Erythroblast (primary cell): Measurements from ENCODE around the gene HOXD9.

Experiments used
- DNase-seq, 2 experiments: peaks; one replicate each; lab custom pipeline; 2025; lab: John Stamatoyannopoulos, UW
- GATA1 ChIP-seq: IDR thresholded peaks from 2 replicates; pipeline ENCODE4 v1.6.1; 2011; ENCODE audit warnings: low read depth, mild to moderate bottlenecking, control low read depth, low read length, moderate library complexity
- POLR2A ChIP-seq: IDR thresholded peaks from 2 replicates; pipeline ENCODE4 v1.6.1; 2011; ENCODE audit warnings: mild to moderate bottlenecking, low read length

HOXD9 gene

GRCh38 chr2:176148751-176149421 is 26.4 kb downstream of the HOXD9 start:
- DNase-seq = no peak
- no peak for TF ChIP-seq POLR2A
- TF ChIP-seq GATA1 = no peak

DNA sequence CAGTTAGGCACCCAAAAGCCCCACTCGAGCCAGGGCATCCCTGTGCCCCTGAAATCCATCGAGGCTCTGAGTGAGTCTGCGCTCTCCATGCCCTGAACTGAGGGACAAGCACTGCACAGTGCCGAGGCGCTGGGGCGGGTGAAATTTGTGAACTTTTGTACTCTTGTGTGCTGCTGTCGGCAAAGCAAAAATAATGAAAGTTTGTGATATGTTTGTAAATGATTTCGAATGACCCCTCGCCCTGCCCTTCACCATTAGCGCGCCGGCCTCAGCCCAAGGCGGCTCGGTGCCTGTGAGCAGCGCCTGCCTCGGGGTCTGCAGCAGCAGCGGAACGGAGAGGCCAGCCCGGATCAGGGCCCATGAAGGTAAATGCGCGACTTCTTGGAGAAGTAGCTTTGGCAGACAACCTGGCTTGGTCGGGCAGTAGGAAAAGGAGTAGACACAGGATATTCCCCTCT is 27.0 kb downstream of the HOXD9 start:
- no peak for TF ChIP-seq GATA1
- no peak for TF ChIP-seq POLR2A
- no peak for DNase-seq

DNA sequence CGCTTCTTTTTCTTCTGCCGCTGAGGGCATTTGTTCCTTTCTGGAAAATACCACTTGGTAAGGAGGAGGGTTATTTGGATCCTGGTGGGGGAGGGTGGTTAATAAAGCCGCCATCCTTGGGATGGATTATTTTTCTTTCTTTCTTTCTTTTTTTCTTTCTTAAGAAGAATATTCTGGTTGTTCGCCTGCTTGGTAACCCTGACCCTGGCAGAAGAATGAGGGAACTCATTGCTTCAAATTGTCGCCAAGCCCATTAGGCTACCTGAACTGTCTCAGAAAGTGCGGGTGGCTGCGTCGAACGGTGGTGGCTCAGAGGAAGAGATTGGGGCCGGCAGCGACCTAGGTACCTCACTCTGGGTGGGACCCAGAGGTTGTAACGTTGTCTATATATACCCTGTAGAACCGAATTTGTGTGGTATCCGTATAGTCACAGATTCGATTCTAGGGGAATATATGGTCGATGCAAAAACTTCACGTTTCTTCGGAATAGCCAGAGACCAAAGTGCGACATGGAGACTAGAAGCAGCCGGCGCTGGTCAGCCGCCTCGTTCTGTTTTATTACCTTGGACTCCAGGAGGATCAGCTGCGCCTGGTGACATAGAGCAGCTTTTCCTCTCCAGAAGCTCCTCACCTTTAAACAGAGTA is 27.5 kb downstream of the HOXD9 start:
- no peak for DNase-seq

DNA sequence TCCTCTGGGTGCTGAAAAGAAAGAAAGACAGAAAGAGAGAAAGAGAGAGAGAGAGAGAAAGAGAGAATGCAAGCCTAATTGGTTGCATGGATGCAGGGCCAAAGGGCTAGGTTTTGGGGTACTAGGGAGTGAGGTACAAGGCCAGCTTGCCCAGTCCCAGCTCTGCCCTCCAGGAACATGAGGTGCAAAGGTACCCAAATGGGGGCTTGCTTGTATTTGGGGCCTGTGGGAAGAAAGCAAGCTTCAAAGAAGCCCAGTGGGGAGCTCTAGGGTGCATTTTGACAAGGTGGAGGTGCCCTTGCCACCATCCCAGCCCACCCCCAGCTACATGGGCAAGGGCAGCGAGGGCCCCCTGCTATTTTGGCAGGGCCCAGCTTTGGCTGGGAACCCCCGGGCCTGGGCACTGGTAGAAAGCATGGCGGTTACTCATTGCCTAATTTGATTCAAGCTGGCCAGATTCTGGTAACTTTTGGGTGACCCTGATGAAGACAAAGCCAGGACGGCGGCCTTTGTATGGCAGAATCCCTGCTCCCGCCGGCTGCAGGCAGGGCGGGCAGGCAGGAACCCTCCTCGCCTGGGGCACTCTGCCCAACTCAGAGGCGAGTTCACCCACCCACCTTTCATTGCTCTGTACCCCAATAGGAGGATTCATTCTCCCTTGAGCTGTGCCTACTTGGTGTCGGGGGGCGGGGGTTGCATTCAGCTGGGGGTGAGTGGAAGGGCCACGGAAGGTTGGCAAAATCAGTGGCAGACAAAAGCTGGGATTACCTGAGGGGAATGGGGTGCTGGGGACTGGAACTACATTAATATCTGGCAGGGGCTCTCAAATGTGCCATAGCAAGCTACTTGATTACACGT is 28.3 kb downstream of the HOXD9 start:
- no peak for TF ChIP-seq POLR2A
- TF ChIP-seq GATA1 = no peak
- no peak for DNase-seq

More for the DNA sequence above, 27.5 kb downstream of the HOXD9 start:
- TF ChIP-seq GATA1 (no peak), POLR2A (no peak)

DNA sequence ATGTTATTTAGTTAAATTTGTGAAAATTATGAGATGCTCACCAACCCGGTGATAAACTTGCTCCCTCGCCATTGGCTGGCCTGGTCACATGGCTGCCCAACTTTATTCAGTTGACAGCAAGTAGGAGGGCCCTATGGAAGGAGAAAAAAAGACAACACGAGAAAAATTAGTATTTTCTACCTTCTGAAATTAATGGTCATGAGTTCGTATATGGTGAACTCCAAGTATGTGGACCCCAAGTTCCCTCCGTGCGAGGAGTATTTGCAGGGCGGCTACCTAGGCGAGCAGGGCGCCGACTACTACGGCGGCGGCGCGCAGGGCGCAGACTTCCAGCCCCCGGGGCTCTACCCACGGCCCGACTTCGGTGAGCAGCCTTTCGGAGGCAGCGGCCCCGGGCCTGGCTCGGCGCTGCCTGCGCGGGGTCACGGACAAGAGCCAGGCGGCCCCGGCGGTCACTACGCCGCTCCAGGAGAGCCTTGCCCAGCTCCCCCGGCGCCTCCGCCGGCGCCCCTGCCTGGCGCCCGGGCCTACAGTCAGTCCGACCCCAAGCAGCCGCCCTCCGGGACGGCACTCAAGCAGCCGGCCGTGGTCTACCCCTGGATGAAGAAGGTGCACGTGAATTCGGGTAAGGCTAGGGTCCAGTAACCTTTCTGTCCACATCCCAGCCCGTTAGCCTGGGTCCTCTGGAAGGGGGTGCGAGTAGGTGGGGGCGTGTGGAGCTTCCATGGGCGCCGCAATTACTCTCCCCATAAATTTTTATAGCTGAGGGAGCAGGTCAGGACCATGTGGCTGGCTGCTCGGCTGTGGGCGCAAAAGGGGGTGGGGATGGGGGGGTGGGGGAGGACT is 29.1 kb downstream of the HOXD9 start, which contains the start of gene HOXD4:
TSS of gene HOXD4 (plus strand) at position 109 of the 846 bp plus-strand sequence. CDS start at position 193, 84 bp downstream.
- no peak for DNase-seq
- TF ChIP-seq GATA1 (no peak), POLR2A (no peak)

DNA sequence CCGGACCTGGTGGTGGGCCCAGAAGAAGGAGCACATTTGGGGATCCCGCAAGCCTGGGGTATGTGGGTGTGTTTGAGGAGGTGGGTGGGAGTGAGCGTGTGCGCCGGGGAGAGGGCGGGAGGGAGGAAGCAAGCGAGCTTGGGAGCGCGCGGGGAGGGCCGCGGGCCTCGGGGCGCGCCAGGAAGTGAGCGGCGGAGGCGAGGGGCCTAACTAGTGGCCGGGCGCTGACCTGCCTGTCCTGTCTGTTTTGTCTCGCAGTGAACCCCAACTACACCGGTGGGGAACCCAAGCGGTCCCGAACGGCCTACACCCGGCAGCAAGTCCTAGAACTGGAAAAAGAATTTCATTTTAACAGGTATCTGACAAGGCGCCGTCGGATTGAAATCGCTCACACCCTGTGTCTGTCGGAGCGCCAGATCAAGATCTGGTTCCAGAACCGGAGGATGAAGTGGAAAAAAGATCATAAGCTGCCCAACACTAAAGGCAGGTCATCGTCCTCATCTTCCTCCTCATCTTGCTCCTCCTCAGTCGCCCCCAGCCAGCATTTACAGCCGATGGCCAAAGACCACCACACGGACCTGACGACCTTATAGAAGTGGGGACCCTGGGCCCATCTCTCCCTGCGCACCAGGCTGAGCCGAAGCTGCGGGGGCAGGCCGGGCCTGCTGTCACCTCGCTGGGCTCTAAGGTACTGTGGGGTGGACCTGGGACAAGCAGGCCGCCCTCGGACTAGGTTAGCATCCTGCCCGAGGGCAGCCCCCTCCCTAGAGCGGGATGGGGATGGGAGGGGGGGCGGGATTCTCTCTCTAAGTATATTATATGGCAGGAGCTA is 30.0 kb downstream of the HOXD9 start:
- DNase-seq = no peak
- no peak for TF ChIP-seq GATA1
- no peak for TF ChIP-seq POLR2A

DNA sequence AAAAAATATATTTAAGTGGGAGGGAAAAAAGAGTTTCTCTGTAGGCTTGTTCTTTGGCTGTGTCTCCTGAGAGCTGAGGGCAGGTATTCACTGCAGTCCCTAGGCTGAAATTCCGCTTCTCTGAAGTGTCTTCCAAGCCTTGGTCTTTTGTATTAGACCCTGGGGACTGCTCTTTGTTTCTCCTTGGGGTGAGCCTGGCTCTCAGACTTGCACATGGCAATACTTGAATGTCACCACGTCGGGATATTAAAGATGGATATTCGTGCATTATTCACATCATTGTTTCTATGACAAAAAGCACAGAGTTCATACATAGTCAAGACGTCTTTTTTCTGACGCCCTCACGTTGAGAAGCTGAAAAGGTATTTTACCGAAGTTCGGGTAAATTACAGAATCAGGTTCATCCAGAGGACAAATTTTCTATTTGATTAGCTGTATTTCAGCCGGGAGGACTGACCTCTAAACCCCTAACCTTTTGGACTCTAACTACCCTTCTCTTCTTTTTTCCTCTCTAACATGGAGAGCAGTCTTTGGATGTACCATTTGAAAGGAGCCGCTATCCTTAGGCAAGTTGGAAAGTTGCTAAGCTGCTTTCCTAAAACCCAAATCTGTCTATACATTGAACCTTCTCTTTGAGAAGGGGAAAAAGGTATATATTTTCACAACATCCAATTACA is 32.2 kb downstream of the HOXD9 start:
- no peak for TF ChIP-seq GATA1
- TF ChIP-seq POLR2A = no peak
- DNase-seq = no peak

DNA sequence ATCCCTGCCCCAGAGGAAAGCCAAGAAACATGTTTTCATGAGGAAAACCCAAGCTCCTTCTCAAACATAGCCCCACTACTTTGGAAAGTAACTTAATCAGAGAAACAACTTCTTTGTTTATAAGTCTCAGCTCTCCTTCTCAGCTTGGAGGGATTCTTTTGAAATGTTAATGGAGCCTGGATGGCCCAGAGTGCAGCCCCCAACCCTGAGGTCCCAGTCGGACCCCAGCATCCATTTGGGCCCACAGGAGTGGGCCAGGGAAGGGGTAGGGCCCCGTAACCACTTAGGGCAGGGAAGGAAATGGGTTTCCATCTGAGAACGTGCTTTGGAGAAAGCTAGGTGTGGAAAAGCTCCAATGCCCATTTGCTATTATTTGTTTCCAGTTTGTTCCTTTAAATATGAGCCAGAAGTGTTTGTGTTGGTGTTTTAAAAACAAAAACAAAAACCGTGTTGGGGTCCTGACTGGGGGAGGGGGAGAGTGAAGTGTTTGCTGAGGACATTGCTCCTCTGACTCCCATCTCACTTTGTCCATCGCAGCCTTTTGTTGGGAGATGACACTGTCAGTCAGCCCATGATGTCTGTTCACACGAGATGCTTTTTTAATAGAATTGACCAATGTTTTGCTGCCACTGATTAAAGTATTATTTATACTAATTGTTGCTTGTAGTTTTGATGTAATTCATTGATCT is 33.0 kb downstream of the HOXD9 start:
- DNase-seq = no peak
- TF ChIP-seq GATA1 (no peak), POLR2A (no peak)

DNA sequence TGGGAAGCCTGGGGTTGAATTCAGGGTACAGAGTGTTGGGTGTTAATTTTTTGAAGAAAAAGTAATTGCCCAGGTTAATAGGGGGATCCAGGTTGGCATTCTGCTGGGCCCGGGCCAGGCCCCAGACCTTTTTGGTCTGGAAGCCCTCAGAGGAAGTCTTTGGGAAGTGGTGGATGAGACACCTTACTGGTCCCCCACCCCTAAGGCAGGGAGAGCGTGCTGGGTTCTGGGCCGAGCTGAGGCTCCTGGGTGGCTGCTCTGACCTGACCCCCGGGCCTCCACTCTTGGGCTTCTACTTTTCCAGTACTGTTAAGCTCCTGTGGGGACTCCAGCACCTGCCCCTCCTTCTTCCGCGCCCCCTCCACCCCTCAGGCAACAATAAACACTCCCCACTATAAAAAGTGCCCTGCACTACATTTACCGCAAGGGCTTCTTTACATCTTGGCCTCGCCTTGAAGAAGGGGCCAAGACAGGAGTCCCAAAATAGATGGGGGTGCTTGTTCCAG is 33.8 kb downstream of the HOXD9 start:
- no peak for DNase-seq
- TF ChIP-seq POLR2A = no peak
- no peak for TF ChIP-seq GATA1

DNA sequence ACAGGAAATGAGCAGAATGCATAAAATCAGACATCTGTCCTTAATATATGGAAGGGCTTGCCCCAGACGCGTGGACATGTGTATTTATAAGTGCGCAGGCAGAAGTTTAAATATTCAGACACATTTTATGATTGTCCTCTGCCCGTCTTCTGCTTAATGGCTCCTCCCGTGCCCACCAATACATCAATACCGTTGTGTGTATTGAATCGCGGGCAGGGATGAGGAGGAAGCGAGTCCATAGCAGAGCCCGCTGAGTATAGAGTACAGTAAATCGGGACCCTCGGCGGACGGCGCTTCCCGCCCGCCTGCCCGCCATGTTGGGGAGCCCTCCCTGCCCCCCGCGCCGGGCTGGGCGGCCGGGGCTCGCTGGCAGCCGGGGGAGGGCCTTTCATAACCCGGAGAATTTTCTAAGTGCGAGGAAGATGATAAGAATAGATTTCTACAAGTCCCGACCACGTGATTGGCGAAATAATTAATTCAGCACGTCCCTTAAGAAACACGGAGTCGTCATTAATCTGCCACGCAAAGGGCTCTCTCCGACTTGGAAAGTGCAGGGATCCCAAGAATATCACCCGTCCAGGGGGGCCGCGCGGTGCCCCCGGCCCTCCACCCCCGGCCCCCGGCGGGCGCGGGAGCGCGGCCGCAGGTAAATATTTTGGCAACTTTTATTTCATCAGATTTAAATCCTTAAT is 34.4 kb downstream of the HOXD9 start, which contains the start of gene HOXD3:
TSS of gene HOXD3 (plus strand) at position 501 of the 692 bp plus-strand sequence. CDS start 11,808 bp downstream, outside the sequence.
- no peak for TF ChIP-seq GATA1
- no peak for TF ChIP-seq POLR2A

More for the DNA sequence above, 34.4 kb downstream of the HOXD9 start, which contains the start of gene HOXD3:
- DNase-seq = no peak
